ENCODE results near the gene ZNF536. TPM values are rescaled to one million over a fixed set of nuclear protein-coding genes. Genes with fewer than 3 reads are reported as not detected.

ZNF536 gene
- total RNA-seq, 4 donors from 2014 or later = 4.3 to 7.6 (median 5.5) TPM

- Histone ChIP-seq H3K4me1 (no peaks in the 10 kb centered on the region), H3K9me3 (no peaks in the 10 kb centered on the region), H3K27ac (no peak overlapping the region), H3K27me3 (peaks cover 33% of the 10 kb centered on the region), H3K4me3 (no peak overlapping the region), H3K36me3 (no peaks in the 10 kb centered on the region)
- TF ChIP-seq CTCF (IDR thresholded peaks at IDR 0.05) = no peak
- no peak for TF ChIP-seq EP300 (IDR thresholded peaks at IDR 0.05)
- no peak for TF ChIP-seq POLR2A (IDR thresholded peaks at IDR 0.05)
- no peak for TF ChIP-seq POLR2AphosphoS5 (IDR thresholded peaks at IDR 0.05)
- 80 to 100% methylated on average over 1 of the region's 9 CpGs for WGBS, 2 donors (ENCODE audit: low coverage in 1 of 2)
- ATAC-seq = no peak
Measured at GRCh38 chr19:30390356-30390988, 18.3 kb downstream of the ZNF536 start.

GRCh38 chr19:30391052-30391451 lies 18.9 kb downstream of the ZNF536 start:
- no peak for ATAC-seq
- H3K4me3 ChIP-seq = no peak overlapping the region
- peaks cover 27% of the 10 kb centered on the region for H3K27me3 ChIP-seq
- H3K4me1 ChIP-seq = no peaks in the 10 kb centered on the region
- WGBS, 2 donors (ENCODE audit: low coverage in 1 of 2) = 87% methylated on average over 3 of the region's 5 CpGs; no CpG with 5 or more reads in 1 of the 2 donors
- H3K27ac ChIP-seq = no peak overlapping the region
- H3K36me3 ChIP-seq = no peaks in the 10 kb centered on the region
- TF ChIP-seq POLR2A (IDR thresholded peaks at IDR 0.05) (no peak), EP300 (IDR thresholded peaks at IDR 0.05) (no peak), POLR2AphosphoS5 (IDR thresholded peaks at IDR 0.05) (no peak), CTCF (IDR thresholded peaks at IDR 0.05) (no peak)
- H3K9me3 ChIP-seq = no peaks in the 10 kb centered on the region

DNA sequence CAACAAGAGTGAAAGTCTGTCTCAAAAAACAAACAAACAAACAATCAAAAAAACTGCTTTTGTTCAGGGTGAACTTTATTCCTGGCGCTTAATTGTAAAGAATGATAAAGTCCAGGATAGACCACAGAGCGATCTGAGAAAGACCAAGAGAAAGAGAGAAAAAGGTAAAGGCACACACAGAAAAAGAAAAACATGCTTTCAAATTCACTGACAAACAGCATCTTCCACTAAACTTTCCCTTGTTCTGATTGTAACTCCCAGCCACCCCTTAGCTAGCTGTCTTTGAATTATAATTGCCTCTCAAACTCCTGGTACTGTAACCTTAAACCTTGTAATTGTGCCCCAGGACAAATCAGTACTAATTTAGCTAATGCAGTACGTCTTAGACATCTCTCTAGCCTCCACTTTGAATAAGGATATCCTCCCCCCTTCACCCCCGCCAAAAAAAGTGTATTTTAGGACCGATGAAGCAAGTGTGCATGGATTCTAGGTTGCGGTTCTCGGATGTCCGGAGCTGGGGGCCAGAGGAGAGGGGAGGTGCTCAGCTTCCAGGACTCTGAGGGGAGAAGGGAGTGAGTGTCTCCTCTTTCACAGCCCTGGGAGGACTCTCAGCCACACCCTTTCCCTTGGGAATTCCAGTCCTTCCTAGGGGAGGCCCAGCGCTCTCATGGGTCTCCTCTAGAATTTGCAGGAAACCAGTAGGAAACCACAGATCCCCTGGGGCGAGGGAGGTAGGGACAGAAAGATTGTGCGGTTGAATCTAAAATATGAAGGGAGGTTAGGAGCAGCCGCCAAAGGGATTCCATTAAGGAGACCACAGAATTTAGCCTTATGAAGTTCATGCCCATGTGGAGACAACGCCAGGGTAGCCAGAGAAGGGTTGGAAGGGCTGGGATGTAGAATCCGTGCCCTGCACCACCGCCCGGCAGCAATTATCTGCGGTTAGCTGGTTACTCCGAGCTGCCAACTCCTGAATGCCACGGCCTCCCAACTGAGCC lies 19.7 kb downstream of the ZNF536 start:
- H3K27me3 ChIP-seq = peaks cover 26% of the 10 kb centered on the region
- no peak overlapping the region for H3K4me3 ChIP-seq
- no peak overlapping the region for H3K27ac ChIP-seq
- H3K9me3 ChIP-seq = no peaks in the 10 kb centered on the region
- TF ChIP-seq EP300 (IDR thresholded peaks at IDR 0.05) = no peak
- no peak for TF ChIP-seq POLR2A (IDR thresholded peaks at IDR 0.05)
- no peak for TF ChIP-seq CTCF (IDR thresholded peaks at IDR 0.05)
- no peak for TF ChIP-seq POLR2AphosphoS5 (IDR thresholded peaks at IDR 0.05)
- no peaks in the 10 kb centered on the region for H3K36me3 ChIP-seq
- no peaks in the 10 kb centered on the region for H3K4me1 ChIP-seq
- ATAC-seq = no peak
- WGBS, 2 donors (ENCODE audit: low coverage in 1 of 2) = 20 to 61% methylated on average over 3 to 15 of the region's 19 CpGs

- H3K36me3 ChIP-seq = no peaks in the 10 kb centered on the region
- no peaks in the 10 kb centered on the region for H3K9me3 ChIP-seq
- no peak overlapping the region for H3K27ac ChIP-seq
- no peak for ATAC-seq
- 61 to 78% methylated on average over 5 of the region's 5 CpGs for WGBS, 2 donors (ENCODE audit: low coverage in 1 of 2)
- H3K4me3 ChIP-seq = no peak overlapping the region
- no peak for TF ChIP-seq POLR2AphosphoS5 (IDR thresholded peaks at IDR 0.05)
- TF ChIP-seq EP300 (IDR thresholded peaks at IDR 0.05) = no peak
- TF ChIP-seq CTCF (IDR thresholded peaks at IDR 0.05) = no peak
- TF ChIP-seq POLR2A (IDR thresholded peaks at IDR 0.05) = no peak
- no peaks in the 10 kb centered on the region for H3K4me1 ChIP-seq
- peaks cover 21% of the 10 kb centered on the region for H3K27me3 ChIP-seq
Measured at GRCh38 chr19:30393046-30393445, 20.9 kb downstream of the ZNF536 start.
